Naive B cell (primary cell): ENCODE measurements around the gene TSSC4. TPM values are rescaled to one million over a fixed set of nuclear protein-coding genes. Genes with fewer than 3 reads are reported as not detected.
A peak's percentile ranks its signal among the peaks of the same experiment; 100 is the strongest.

Source experiments
- ATAC-seq, 2 donors: fragments of 150-1000 bp; cut with Tn5 transposase; 2 replicates each; pipeline ENCODE4 v1.10.0; 2021; ENCODE audit warnings: low read depth in 2 of 2, mild to moderate bottlenecking in 2 of 2, moderate library complexity in 2 of 2
- DNase-seq: peaks from one replicate; pipeline ENCODE4 v3.0.0; 2022
- H3K27ac Mint-ChIP-seq, 6 donors: one replicate each; pipeline ENCODE4 v1.8.0; 2020 to 2022; ENCODE audit warnings: mild to moderate bottlenecking in 6 of 6, mixed read lengths in 6 of 6, moderate library complexity in 5 of 6, inconsistent platforms in 2 of 6
- H3K27me3 Mint-ChIP-seq, 3 donors: one replicate each; pipeline ENCODE4 v1.8.0; 2021 to 2022; ENCODE audit warnings: mixed read lengths in 3 of 3, mild to moderate bottlenecking in 1 of 3
- H3K36me3 Mint-ChIP-seq, 2 donors: one replicate each; pipeline ENCODE4 v1.8.0; 2020 to 2022; ENCODE audit warnings: mixed read lengths in 2 of 2, inconsistent platforms in 1 of 2, mild to moderate bottlenecking in 1 of 2
- H3K4me1 Mint-ChIP-seq, 3 donors: one replicate each; pipeline ENCODE4 v1.8.0; 2020 to 2022; ENCODE audit warnings: mixed read lengths in 3 of 3, inconsistent platforms in 1 of 3, mild to moderate bottlenecking in 1 of 3, moderate library complexity in 1 of 3
- H3K4me3 Mint-ChIP-seq, 8 donors: one replicate each; pipeline ENCODE4 v1.8.0; 2020 to 2022; ENCODE audit warnings: mild to moderate bottlenecking in 8 of 8, mixed read lengths in 8 of 8, moderate library complexity in 8 of 8, inconsistent platforms in 2 of 8
- H3K9me3 Mint-ChIP-seq, 7 donors: one replicate each; pipeline ENCODE4 v1.8.0; 2020 to 2022; ENCODE audit warnings: mixed read lengths in 7 of 7, mild to moderate bottlenecking in 5 of 7, inconsistent platforms in 2 of 7, moderate library complexity in 1 of 7
- polyA plus RNA-seq, 6 donors: library from polyadenylated mRNA; unstranded; fragments of 300-500 nt; fragmentation: Illumina TruSeq; gene quantifications; one replicate each; pipeline ENCODE4 v1.2.3, GENCODE V29; 2021; ENCODE audit warnings: low read depth in 6 of 6

The TSSC4 gene
- polyA plus RNA-seq, 6 donors from 2014 or later: 54.7 to 76.0 (median 67.9) TPM

DNA sequence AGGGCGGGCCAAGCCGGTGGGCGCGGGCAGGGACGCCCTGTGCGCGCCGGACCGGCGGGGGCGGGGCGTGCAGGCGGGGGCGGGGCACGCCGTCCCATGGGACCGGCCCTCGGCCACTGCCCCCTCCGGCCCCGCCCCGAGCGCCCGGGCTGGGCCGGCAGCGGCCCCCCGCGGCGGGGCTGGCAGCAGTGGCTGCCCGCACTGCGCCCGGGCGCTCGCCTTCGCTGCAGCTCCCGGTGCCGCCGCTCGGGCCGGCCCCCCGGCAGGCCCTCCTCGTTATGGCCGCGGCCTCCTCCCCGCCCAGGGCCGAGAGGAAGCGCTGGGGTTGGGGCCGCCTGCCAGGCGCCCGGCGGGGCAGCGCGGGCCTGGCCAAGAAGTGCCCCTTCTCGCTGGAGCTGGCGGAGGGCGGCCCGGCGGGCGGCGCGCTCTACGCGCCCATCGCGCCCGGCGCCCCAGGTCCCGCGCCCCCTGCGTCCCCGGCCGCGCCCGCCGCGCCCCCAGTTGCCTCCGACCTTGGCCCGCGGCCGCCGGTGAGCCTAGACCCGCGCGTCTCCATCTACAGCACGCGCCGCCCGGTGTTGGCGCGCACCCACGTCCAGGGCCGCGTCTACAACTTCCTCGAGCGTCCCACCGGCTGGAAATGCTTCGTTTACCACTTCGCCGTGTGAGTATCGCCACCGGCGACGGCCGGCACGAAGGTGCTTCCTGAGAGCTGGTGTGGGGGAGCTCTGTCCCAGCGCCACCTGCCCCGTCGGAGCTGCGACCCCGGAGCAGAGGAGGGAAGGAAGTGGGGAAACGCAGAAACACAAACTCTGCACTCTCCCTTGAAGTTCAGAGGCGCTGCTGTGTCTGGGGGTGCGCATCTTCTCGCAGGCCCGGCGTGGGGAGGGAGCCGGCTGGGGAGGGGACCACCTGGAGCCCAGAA is 44.5 kb downstream of the TSSC4 start, which contains the start of gene KCNQ1:
Gene KCNQ1, plus strand, starts transcription at position 188 of the 925 bp plus-strand sequence. Its CDS starts 91 bp downstream, at position 279.
- H3K36me3 Mint-ChIP-seq: no peaks in the 10 kb centered on the region
- peaks cover 0 to 19% (median 4%) of the 10 kb centered on the region in 3 donors for H3K27me3 Mint-ChIP-seq
- H3K27ac Mint-ChIP-seq: peak within 1 kb of the TSS; percentile 9 to 86 (median 70)
- peak; percentile 52 to 65 for ATAC-seq
- peaks cover 25 to 35% (median 34%) of the 10 kb centered on the region in 3 donors for H3K4me1 Mint-ChIP-seq
- H3K4me3 Mint-ChIP-seq: peak within 1 kb of the TSS; percentile 92 to 96 (median 94)
- peak; percentile 61 for DNase-seq
- H3K9me3 Mint-ChIP-seq: peaks cover 0 to 2% (median 0%) of the 10 kb centered on the region in 7 donors

DNA sequence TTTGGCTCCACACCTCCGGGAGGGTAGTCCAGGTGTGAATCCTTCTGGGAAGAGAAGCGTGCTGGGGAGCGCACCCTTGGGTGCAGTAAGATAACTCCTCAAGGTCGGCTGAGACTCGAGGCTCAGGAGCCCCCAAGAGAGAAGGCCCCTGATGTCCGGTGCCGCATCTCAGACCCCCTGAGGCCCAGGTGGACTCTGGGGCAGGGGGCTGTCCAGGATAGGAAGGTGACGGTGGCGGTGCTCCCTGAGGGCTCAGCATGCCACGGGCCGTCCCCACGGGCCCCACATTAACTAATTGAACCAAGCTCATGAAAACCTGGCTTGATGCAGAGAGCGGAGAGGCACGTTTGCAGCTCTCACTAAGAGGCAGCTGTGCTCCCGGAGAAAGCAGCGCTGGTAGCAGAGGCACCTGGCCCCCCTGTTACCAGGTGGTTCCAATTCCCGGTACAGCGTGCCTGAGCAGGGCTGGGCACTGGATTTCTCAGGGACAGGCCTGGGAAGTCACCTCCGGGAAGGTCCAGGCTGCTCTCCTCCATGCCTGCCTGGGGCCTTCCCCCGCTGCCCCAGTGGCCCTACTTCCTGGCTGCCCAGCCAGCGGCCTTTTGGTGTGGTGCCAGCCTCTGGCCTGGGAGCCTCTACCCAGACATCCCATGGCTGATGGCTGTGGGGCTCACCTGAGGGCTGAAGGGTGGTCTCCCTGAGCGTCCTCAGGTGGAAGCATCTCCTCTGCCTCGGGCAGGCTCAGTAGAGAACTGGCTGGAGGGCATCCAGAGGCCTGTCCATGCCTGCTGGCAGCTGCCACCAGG is 45.4 kb downstream of the TSSC4 start:
- ATAC-seq: no peak
- DNase-seq: no peak
- Mint-ChIP-seq H3K36me3 (no peaks in the 10 kb centered on the region), H3K27me3 (peaks cover 0 to 12% (median 4%) of the 10 kb centered on the region in 3 donors), H3K27ac (peak overlapping the region in 1 of 6 donors; percentile 73), H3K4me1 (peaks cover 25 to 35% (median 34%) of the 10 kb centered on the region in 3 donors), H3K4me3 (peak overlapping the region; percentile 92 to 96 (median 94)), H3K9me3 (peaks cover 0 to 1% (median 0%) of the 10 kb centered on the region in 7 donors)

DNA sequence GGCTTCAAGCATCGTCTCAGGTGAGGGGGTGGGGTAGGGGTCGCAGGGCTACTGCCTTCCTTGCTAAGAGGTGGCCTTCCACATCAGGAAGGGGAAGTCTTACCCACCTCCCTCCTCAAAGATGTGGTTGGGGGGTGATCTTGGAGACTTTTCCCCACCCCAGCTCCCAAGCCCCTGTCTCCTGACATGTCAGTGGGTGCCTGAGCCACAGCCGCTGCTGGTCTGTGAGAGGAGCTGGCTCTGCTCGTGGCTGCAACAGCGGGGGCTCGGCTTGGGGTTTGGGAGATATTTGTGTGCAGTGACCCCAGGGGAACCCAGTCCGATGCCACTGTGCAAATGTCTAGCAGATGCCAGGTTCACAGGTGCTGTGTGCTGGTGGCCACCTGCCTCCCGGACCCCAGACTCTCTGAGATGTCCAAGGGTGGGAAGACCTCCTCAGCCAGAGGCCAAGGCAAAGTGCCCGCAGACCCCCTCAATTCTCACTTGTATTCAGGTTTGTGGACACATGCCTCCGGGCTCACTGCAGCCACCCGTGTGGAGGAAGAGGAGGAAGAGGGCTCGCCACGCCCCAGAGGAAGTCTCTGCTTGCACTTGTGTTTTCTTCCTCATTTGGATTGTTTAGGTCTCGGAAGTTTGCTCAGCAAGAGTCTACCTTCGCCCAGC is 46.2 kb downstream of the TSSC4 start:
- peak; percentile 51 for DNase-seq
- peak overlapping the region in 5 of 6 donors; percentile 10 to 91 (median 83) for H3K27ac Mint-ChIP-seq
- peak overlapping the region; percentile 92 to 96 (median 94) for H3K4me3 Mint-ChIP-seq
- peaks cover 25 to 35% (median 34%) of the 10 kb centered on the region in 3 donors for H3K4me1 Mint-ChIP-seq
- no peaks in the 10 kb centered on the region for H3K36me3 Mint-ChIP-seq
- H3K27me3 Mint-ChIP-seq: peaks cover 0 to 12% (median 4%) of the 10 kb centered on the region in 3 donors
- peak; percentile 37 to 49 for ATAC-seq
- H3K9me3 Mint-ChIP-seq: no peaks in the 10 kb centered on the region

DNA sequence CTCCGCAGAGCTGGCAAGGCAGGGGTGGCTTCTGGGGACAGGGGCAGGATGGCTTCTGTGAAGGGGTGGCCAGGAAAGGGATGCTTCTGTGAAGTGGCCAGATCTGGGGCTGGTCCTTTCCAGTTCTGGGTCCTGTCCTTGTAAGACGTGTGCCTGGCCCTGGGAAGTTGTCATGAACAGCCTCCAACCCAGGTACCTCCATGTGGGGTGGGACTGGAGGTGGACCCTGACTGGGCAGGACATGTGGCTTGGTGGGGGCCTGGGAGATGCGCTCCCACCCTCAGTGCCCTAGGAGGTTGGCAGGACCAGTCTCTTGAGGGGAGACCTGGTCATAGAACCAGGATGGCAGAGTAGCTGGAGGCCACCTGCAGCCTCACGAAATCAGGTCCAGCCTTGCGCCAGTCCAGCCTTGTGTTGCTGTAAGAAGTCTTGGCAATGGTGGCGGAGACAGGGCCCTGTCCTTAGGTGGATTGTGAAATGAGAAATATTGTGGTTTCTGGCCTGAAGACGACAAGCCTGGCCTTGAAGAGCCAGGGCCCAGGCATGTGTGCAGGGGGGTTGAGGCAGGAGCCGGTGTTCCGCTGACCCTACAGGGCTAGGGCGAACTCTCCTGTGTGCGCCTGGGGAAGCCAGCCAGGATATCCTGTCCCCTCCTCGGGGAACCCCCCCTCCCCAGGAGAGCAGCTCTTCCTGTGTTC is 46.9 kb downstream of the TSSC4 start:
- Mint-ChIP-seq H3K9me3 (no peaks in the 10 kb centered on the region), H3K27me3 (peaks cover 0 to 16% (median 1%) of the 10 kb centered on the region in 3 donors), H3K4me3 (peak overlapping the region; percentile 92 to 96 (median 94)), H3K4me1 (peaks cover 25 to 35% (median 34%) of the 10 kb centered on the region in 3 donors), H3K36me3 (no peaks in the 10 kb centered on the region), H3K27ac (peak overlapping the region in 5 of 6 donors; percentile 16 to 91 (median 83))
- ATAC-seq (no peak), DNase-seq (no peak)

GRCh38 chr11:2447951-2448650 is 47.6 kb downstream of the TSSC4 start:
- Mint-ChIP-seq H3K4me3 (peak overlapping the region in 6 of 8 donors; percentile 92 to 95 (median 94)), H3K9me3 (no peaks in the 10 kb centered on the region), H3K27me3 (peaks cover 0 to 16% (median 0%) of the 10 kb centered on the region in 3 donors), H3K4me1 (peaks cover 25 to 35% (median 34%) of the 10 kb centered on the region in 3 donors), H3K36me3 (no peaks in the 10 kb centered on the region), H3K27ac (peak overlapping the region in 1 of 6 donors; percentile 59)
- ATAC-seq (no peak), DNase-seq (no peak)

GRCh38 chr11:2448661-2449547 is 48.4 kb downstream of the TSSC4 start:
- Mint-ChIP-seq H3K27me3 (peaks cover 0 to 16% (median 0%) of the 10 kb centered on the region in 3 donors), H3K9me3 (peaks cover 0 to 4% (median 0%) of the 10 kb centered on the region in 7 donors), H3K4me1 (peaks cover 25 to 35% (median 30%) of the 10 kb centered on the region in 3 donors), H3K27ac (peak overlapping the region in 1 of 6 donors; percentile 70), H3K36me3 (no peaks in the 10 kb centered on the region), H3K4me3 (peak overlapping the region; percentile 38 to 93 (median 58))
- ATAC-seq (no peak), DNase-seq (no peak)

DNA sequence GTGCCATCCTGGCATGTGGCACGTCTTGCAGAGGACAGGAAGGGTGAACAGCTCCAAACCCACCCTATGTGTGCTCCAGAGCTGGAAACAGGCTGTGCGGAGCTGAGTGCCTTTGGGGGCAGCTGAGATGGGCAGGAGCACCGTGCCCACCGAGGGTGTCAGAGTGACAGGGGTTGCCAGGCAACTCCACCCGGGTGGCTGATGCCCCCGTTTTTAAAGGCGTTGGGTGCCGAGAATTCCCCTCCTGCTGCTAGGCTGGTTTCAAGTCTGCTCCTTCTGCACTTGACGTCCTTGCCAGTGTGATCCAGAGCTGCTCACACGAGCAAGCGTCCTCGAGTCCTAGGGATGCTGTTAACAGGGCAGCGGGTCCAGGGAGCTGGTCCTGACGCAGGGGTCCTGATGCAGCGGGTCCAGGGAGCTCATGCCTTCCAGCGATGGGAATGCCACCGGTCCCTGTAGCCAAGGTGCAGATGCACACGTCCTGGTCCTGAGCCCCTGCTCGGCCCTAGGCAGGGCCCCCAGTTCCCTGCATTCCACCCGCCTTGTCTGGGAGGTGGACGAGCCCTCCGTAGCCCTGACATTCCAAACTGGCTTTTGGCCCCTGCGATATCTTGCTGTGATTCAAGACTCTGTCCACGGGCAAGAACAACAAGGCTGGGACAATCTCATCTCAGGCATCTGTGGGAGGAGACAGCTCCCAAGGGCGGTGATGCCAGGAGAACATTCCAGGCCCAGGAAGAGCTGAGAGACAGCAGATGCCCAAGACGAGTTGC is 49.2 kb downstream of the TSSC4 start:
- Mint-ChIP-seq H3K9me3 (peaks cover 0 to 4% (median 0%) of the 10 kb centered on the region in 7 donors), H3K27me3 (peaks cover 0 to 16% (median 0%) of the 10 kb centered on the region in 3 donors), H3K4me1 (peaks cover 25 to 35% (median 30%) of the 10 kb centered on the region in 3 donors), H3K27ac (no peak overlapping the region), H3K36me3 (no peaks in the 10 kb centered on the region), H3K4me3 (peak overlapping the region in 1 of 8 donors; percentile 47)
- no peak for ATAC-seq
- DNase-seq: no peak

- ATAC-seq (no peak), DNase-seq (no peak)
- H3K4me1 Mint-ChIP-seq: peaks cover 22 to 30% (median 26%) of the 10 kb centered on the region in 3 donors
- H3K27ac Mint-ChIP-seq: no peak overlapping the region
- H3K36me3 Mint-ChIP-seq: no peaks in the 10 kb centered on the region
- peaks cover 0 to 4% (median 0%) of the 10 kb centered on the region in 7 donors for H3K9me3 Mint-ChIP-seq
- peaks cover 0 to 12% (median 0%) of the 10 kb centered on the region in 3 donors for H3K27me3 Mint-ChIP-seq
- peak overlapping the region in 1 of 8 donors; percentile 47 for H3K4me3 Mint-ChIP-seq
Measured at GRCh38 chr11:2450321-2451041, 49.9 kb downstream of the TSSC4 start.

DNA sequence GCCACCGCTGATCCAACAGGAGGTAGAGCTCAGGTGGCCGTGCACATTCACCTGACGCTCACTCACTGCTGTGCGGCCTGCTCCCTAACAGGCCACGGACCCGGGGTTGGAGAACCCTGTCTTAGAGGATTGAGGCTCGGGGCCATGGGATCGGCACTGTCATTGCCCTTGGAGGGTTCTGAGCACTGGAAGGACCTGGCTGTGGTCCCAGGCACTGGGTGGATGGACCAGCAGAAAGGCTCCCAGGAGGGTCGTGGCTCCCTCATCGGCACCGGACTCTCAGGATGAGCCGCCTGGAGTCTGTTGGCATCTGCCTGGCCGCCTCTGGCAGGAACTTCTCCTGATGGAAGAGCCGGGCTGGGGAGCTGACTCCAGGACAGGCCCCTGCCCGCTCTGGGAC is 50.8 kb downstream of the TSSC4 start:
- Mint-ChIP-seq H3K27me3 (peaks cover 0 to 5% (median 0%) of the 10 kb centered on the region in 3 donors), H3K27ac (no peak overlapping the region), H3K9me3 (peaks cover 0 to 4% (median 0%) of the 10 kb centered on the region in 7 donors), H3K4me3 (no peak overlapping the region), H3K4me1 (peaks cover 15 to 23% (median 22%) of the 10 kb centered on the region in 3 donors), H3K36me3 (no peaks in the 10 kb centered on the region)
- ATAC-seq: no peak
- DNase-seq: no peak

GRCh38 chr11:2451916-2452315 is 51.4 kb downstream of the TSSC4 start:
- no peak overlapping the region for H3K4me3 Mint-ChIP-seq
- H3K9me3 Mint-ChIP-seq: peaks cover 0 to 4% (median 0%) of the 10 kb centered on the region in 7 donors
- no peak overlapping the region for H3K27ac Mint-ChIP-seq
- ATAC-seq (no peak), DNase-seq (no peak)
- H3K4me1 Mint-ChIP-seq: peaks cover 12 to 17% (median 16%) of the 10 kb centered on the region in 3 donors
- peaks cover 0 to 4% (median 0%) of the 10 kb centered on the region in 3 donors for H3K27me3 Mint-ChIP-seq
- no peaks in the 10 kb centered on the region for H3K36me3 Mint-ChIP-seq
